NCI-H2227 (cell line): Measurements from ENCODE around the gene USP25.
"Not testable (repeated sequence)": the region's sequence is repeated elsewhere in the genome, so short reads cannot be mapped to it uniquely, and the experiment has no call there.

Source experiments
- DNase-seq: peaks from one replicate; lab custom pipeline; 2025; ENCODE audit not compliant: unreplicated experiment; lab: John Stamatoyannopoulos, UW

Gene USP25

DNA sequence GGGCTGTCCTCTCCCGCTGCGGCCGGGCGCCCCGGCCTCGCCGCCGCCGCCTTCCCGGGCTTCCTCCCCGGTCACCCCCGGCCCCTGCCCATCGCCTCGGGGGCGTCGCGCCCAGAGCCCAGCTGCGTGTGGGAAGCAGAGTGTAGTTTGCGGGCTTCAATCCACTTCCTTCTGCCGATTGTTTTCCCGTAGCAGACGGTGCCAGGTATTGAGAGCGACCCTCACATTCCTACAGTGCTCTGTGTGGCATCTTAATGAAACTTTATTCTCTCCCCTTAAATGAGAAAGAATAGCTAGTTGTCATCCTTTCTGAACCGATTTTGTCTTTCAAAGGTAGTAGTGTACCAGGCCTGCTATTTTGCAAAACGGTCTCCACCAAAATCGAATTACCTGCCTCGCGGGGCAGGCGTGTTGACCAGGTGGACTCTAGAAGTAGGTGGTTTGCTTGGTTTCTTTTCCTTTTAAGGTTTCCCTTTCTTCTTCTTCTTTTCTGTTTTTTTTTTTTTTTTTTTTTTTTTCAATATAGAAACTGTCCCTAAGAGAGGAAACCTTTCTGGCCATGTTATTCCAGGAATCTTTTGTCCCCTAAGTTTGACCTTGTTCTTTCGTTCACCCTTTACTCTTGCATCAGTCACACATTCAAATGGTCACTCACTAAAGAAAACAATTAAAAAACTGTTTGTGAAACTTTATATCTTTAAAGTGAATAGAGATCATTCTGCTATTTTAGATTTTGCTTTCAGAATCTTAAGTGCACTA is 881 bp downstream of the USP25 start:
- DNase-seq: no peak

DNA sequence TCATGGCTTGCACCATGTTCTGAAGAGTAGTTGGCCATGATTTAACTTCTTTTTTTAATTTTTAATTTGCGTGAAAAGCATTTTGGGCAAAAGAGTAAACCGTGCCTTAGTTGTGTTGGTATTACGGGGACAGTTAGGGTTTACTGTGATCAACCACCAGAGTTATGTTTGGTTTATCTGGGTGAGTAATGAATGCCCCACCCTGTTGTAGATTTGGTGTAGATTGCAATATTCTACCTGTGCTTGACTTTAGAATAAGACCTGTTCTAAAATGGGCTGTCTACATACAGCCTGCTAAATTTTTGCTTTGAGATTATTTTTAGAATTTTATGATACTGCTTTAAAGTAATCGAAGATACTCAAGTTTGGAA is 1.4 kb downstream of the USP25 start:
- no peak for DNase-seq

DNA sequence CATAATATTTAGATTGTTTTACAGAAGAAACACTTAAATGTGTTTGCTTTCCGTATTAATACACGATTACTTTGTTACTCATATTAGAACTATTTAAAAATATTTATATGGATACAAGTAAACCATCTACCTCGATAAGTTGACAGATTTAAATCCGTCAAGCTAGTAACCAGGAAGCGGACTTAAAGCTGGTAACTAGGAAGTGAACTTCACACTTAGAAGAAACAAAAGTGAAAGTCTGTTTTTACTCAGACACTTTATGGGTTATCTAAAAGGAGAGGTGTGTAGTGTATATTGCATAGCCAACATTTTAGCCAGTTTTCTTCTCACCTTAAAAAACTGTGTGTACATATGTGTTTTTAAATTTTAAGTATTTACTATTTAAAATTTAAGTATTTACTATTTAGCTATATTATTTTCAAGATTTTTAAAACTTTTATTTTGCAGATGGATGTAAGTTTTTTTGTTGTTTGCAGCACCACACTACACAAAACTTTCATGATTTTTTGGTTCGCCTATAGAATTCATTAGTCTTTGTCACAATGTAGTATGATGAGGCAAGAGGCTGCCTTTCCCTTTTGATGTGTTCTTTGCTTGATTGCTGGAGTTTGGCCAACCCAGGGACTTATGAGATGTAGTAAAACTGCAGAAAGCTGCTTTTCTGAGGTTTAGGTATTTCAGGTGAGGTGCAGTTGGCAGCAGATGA is 2.7 kb downstream of the USP25 start:
- no peak for DNase-seq

DNA sequence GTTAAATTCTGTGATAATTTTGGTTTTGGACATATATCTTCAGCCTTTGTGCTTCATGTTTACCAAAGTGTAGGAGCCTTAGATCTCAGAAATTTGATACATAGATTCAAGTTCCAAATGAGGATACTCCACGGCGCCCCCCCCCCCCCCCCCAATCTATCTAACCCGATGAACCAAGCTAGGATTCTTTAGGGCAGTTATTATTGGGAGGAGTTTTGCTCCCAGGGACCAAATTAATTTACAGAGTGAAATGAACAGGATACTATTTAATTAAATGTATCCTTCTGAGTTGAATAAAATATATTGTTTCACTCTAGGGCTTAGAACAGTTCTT is 3.2 kb downstream of the USP25 start:
- no peak for DNase-seq

DNA sequence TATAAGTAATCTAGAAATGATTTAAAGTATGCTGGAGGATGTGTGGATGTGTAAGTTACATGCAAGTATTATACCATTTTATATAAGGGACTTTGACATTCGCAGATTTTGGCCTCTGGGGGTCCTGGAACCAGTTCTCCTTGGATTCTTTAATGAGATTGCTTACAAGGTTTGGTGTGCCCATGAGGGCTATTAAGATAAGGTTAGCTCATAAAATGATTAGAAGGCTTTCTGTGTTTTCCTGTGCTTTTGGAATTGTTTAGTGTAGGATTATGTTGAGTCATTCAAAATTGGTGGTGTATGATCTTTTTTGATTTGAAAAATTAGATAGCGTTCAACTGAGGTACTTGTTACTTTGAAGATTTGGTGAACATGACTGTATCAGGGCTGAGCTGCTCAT is 5.6 kb downstream of the USP25 start:
- DNase-seq: no peak

DNA sequence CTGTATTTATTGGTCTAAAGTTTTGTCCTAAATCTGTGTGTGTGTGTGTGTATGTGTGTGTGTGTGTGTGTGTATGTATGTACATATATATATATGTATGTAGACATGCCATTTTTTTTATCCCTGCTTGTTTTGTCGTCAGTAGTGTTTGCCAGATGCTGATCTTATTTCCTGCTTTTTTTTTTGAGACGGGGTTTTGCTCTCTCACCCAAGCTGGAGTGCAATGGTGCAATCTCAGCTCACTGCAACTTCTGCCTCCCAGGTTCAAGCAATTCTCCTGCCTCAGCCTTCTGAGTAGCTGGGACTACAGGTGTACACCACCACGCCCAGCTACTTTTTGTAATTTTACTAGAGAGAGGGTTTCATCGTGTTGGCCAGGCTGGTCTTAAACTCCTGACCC is 6.1 kb downstream of the USP25 start:
- DNase-seq: not testable (repeated sequence)

DNA sequence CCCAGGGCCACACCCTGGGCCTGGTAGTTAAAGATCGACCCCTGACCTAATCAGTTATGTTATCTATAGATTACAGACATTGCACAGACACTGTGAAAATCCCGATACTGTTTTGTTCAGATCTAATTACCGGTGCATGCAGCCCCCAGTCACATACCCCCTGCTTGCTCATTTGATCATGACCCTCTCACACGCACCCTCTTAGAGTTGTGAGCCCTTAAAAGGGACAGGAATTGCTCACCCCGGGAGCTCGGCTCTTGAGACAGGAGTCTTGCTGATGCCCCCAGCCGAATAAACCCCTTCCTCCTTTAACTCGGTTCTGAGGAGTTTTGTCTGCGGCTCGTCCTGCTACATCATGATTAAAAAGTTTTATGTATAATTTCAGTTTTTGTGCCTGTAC is 9.0 kb downstream of the USP25 start:
- DNase-seq: not testable (repeated sequence)

DNA sequence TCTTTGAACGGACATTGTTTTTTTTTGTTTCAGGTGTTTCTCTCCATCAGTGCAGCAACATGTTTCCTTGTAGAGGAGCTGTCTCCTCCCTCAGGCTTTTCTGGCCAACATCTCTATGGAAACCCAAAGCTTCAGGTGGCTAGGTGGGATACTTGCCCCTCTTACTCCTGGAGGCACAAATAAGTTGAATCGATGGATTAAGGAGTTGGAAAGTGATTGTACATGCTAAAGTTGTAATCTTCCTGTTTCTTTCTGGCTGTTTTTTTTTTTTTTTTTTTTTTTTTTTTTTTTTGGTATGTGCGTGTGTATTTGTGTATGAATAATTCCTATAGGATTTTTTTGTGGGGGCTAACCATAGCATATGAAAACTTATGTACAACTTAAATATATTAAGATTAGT is 10.6 kb downstream of the USP25 start:
- no peak for DNase-seq

DNA sequence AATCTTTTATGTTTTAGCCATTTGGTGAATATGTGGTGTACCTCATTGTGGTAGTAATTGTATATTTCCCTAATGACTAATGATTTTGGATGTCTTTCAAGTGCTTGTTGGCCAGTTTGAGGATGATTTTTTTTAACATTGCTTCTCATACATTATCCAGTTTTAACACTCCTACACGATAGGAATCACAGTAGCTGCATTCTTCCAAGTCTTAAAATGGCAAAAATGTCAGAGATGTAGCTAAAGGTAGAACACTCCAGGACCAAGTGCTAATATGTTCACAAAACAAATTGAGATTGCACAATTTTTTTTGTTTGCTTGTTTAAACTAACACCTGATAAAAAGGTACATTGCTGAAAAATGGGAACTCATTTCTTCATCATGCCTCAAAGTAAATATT is 11.7 kb downstream of the USP25 start:
- DNase-seq: no peak

DNA sequence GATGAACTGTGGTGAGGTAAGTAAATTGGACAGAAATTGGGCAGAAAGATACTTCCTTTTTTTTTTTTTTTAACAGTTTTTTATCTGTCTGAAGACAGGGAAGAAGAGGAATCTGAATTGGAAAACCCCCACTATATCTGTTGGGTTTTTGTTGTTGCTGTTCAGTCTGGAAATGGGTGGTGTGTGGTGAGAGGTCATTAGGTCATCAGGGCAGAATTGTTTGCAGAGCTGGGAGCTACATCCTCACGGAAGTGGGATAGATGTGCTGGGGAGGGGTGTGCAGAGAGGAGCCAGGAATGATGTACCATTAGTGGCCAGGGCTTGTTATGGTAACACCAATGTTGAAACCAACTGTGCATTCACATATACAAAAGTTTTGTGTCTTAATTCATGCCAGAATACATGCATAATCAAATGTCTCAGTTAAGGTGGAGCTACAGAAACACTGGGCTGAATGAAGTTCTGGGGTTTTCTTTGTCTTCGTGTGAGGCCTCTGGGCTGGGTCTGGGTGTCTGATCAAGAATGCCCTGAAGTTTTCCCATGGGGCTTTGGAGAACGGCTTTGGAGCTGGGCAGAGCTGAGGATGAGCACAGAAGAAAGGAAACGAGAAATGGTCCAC is 12.4 kb downstream of the USP25 start:
- DNase-seq: no peak

DNA sequence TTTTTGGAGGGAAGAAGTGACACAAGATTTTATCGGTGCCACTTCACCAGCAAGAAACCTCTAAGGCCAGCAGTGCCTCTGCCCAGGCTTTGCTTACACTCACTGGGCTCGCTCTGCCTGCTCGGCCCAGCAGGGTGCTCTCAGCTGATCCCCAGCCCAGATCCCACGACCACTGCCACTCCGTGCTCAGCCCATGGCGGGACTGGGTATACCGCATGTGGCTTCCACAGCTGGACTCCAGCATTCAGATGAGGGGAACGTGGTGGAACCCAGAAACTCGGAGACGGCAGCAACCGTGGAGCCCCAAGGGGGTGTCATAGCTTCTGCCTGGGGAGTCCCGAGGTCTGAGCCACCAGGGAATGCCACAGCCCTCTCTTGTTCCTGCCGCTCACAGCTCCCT is 12.9 kb downstream of the USP25 start:
- DNase-seq: no peak

DNA sequence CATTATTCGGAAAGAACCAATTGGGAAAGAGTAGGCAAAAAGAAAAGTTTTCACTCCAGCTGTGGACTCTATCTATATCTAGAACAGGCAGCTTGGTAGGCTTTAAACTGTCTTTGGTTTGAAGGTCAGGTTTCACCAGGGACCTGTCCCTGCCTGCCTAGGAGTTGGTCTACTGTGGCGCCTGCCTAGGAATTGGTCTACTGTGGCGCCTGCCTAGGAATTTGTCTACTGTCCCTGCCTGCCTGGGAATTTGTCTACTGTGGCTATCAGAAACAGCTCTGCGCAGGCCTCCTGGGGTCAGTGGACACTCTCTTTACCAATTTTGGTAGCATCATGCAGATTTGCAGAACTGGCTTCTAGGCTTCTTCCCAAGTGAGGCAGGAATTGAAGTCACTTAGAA is 13.8 kb downstream of the USP25 start:
- DNase-seq: no peak

DNA sequence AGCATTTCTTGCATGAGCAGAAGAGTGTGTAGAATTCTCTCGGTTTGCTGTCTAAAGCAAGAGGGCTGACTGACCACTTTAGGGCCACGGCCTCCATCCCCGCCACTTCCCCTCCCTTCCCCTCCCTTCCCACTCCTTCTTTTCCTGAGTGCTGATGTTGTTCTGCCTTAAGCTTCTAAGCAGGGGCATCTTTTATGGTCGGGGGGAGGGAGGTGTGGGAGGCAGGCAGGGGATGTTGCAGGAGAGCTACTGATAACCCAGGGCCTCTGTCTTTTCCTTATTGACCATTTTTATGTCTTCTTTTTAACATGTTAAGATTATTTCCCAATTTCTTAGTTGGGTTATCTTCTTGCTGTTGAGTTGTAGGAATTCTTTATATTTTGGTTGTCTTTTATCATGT is 15.1 kb downstream of the USP25 start:
- no peak for DNase-seq

DNA sequence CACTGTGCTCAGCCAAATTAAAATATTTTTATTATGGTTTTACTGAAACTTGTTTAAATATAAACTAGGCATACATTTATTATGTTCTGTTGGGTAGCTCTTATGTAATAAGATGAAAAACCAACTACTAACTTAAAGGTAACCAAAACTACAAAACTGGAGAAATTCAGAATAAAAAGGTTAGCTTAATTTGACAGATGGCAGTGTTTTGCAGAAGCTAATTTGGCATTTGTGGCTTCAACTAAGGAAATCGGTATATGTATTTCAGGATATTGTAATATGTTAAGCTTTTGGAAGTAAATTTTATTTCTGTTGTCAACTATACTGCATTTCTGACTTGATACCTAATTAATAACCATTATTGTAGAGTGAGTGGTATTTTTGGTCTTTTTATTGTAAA is 18.8 kb downstream of the USP25 start:
- DNase-seq: no peak

DNA sequence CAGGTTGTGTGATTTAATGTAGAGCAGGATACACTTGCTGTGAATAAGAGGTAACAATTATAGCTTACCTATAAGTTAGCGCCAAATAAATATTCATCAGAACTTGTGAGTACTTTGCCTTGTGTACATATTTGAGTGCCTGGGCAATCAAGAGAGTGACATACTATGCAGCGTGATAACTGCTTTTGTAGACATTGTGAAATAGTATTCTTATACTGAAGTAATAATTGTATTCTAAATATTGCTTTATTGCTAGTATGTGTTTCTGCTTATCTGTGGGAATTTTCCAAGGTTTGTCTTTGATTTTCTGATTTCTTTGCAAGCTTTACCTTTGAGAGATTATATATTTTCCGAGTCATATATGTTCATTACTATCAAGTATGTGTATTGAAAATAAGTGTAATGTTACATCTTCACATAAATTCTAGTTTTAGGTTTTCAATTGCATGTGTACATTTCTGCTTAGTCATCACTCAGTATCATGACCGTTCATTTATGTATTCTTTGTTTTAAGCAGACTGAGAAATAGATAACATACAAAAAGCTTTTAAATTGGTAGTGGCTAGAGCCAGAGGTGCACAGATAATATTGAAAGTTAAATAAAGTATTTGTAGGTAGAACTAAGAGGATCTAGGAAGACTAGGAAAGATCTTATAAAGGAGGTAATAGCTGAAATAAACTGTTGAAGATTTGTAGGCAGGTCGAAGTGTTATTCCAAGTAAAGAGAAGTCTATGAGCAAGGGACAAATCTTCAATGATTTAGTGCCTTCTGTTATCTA is 19.5 kb downstream of the USP25 start:
- no peak for DNase-seq

DNA sequence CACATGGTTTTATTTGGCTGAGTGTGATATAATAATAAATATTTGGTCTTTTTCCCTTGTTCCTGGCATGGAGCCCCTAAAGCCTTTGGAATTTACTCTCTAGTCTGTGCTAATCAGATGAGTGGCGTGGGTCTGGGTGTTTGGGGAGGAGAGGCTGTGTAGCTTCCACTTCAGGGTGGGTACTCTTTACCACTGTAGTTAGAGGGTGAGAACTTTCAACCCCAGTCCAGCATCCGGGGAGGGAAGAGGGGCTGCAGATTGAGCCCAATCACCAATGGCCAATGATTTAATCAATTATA is 20.0 kb downstream of the USP25 start:
- no peak for DNase-seq

DNA sequence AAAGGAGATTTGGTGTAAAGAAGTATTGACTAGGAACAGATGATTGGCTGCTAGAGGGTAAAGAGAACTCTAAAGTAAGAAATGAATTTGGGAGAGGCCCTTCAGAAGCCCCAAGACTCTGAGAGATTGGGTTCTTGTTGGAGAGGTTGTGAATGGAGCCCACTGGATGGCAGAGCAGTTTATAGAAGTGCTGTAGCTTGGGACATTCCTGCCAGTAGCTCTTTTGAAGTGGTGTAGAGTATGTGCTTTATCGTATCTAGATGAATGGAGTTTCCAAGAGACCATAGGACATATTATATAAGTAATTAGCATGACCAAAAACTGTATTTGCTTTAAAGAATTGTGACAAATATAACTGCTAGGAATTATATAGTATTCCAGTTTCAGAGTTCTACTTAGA is 21.3 kb downstream of the USP25 start:
- DNase-seq: no peak

DNA sequence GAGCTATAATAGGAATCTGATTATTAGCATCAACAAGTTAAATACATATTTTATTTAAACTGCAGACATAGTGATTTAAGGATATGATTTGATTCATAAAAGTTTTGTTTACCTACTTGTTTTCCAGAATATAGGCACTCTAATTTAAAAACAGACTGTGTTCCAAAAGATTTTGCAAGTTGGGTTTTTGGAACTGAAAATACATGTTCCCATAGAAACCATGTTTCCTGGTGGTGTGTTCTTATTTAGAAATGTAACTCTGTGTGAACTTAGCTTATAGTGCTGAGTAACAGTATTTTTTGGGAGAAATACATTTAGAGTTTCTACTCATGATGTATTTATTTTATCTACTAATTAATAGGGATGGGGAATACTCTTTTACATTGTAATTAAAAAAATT is 21.8 kb downstream of the USP25 start:
- no peak for DNase-seq

DNA sequence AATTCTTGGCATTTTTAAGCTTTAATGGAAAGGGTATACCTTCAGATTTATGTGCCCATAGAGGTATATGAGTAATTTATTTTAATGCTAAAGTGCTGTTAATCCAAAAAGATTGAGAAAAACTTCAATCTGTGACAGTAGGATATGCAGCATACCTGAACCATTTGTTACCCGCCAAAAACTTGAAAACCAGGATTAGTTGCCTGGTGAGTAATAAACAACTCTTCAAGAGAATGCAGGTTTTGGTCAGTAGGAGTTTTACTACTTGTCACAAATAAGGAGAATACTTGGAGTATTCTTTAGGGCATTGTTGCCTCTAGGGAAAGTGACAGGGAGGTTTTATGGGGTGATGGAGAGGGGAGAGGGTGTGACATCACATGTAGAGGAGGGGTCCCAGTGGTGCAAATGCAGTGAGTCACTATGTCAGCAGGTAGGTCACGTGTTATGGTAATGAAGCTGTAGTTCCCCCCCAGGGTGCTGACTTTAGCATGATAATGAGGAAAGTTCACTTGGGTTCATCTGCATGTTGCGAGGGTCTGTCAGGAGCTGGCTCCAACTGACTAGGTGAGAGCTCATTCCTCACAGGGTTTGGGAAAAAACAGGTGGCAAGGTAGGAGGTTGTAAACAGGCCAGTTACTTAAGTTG is 23.1 kb downstream of the USP25 start:
- DNase-seq: no peak

DNA sequence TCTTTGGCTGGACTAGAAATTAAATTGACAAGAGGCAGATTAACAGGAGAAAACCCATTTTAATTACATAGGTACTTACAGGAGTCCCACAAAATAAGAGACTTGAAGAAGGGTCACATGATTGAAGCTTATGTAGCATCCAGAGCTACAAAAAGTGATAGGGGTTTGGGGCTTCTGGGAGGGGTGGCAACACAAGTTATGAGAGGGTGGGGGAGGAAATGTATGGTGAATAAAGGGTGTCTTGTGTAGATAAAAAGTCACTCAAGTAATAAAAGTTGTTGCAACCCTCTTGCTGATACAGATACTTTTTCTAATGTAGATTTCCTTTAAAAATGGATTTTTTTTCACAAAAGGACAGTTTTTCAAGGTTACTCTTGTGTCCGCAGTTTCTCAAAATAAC is 24.0 kb downstream of the USP25 start:
- no peak for DNase-seq

DNA sequence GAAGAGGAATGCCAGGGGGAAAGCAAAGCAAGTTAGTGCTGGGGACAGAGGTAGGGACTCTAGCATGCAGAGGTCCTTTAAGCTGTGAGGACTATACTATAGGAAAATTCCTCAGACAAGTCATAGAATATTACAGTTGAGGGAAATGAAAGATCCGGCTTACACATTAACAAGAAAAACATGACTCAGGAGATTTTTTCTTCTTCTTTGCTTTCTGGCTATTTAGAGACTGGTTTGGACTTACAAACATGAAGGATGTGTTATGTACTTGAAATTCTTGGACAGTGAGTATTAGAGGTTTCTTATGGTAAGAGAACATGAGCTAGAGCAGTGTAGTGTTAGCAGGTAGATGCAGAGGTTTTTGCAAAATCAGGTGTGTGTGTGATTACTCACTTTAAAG is 24.9 kb downstream of the USP25 start:
- DNase-seq: no peak

DNA sequence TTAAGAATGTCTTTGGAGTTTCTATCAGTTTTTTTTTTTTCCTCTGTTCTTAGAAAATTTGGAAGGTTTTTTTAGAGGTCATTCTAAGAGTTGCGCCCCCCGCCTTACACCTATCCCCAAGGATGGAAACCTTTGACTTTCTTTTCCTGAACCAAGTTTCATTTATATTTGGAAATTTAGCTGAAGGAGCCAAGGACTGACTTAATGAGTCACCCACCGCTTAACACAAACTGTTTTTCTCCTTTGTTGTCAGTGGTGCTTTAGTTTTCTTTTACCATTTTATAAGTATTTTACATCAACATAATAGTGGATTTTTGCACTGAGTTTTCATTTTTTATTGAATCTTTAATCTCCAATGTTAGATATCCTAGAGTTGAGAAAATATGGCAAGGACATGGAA is 25.3 kb downstream of the USP25 start:
- DNase-seq: no peak
